H1 (cell line): ENCODE data around the gene HOXD4. TPM values are rescaled to one million over a fixed set of nuclear protein-coding genes. Genes with fewer than 3 reads are reported as not detected.

Experiments used
- RNF2 ChIP-seq: fragments of 200-900, 300-1000 bp; sonication (generic); IDR thresholded peaks from 2 replicates; pipeline ENCODE4 v1.7.1; 2016; ENCODE audit warnings: borderline replicate concordance, low read depth, mild to moderate bottlenecking, antibody characterized with exemption, low read length; ENCODE audit not compliant: poor library complexity, severe bottlenecking; ENCODE audit errors: missing control alignments
- polyA plus RNA-seq, 7 experiments: library from polyadenylated mRNA; depleted of rRNA in 3 of 7; stranded (reverse) in 5 of 7; unstranded in 2 of 7; fragments of >200 nt in 5 of 7; fragments of 200-250 nt in 2 of 7; gene quantifications; 1 replicate in 5 of 7; 2 replicates in 1 of 7; 4 replicates in 1 of 7; pipeline versions ENCODE4 v1.2.1 to v1.2.3, GENCODE V29; 2011 to 2013; ENCODE audit warnings: missing spikeins in 2 of 7, mixed read lengths in 2 of 7
- total RNA-seq: library from RNA; stranded (reverse); fragmentation: NEBNext Ultra II Directional; extraction: Animal tissue kit (Norgen Biotek cat#: 25700); gene quantifications from 2 replicates; pipeline ENCODE4 v1.2.1, GENCODE V29; 2021

HOXD4 gene
- total and polyA plus RNA-seq, 2 of the 8 experiments (the other 6 are each of a cell fraction or from before 2014, with no cell fraction given): not detected

- TF ChIP-seq RNF2: peak; percentile 39
Observed at GRCh38 chr2:176118601-176119339, 32.6 kb upstream of the HOXD4 start (continued).
